B cell (primary cell): ENCODE measurements around the gene AIG1.

ENCODE experiments used
- CTCF ChIP-seq: fragments of 200-600 bp; IDR thresholded peaks from one replicate; pipeline ENCODE4 v1.8.0; 2022; ENCODE audit warnings: antibody characterized with exemption, mild to moderate bottlenecking
- EZH2 ChIP-seq: IDR thresholded peaks from 2 replicates; pipeline ENCODE4 v1.6.1; 2012; ENCODE audit warnings: borderline replicate concordance, low read depth, mild to moderate bottlenecking, moderate library complexity, low read length; ENCODE audit not compliant: insufficient read depth, poor library complexity, severe bottlenecking

GRCh38 chr6:143204045-143204444, 143.4 kb downstream of the AIG1 start:
- TF ChIP-seq CTCF, result no peak
- TF ChIP-seq EZH2, result no peak
